OCI-LY1 (cell line): Measurements from ENCODE around the gene METTL21C.

Experiments used
- H2AFZ ChIP-seq: fragments of 200-600 bp; sonication (generic), shearing (Covaris generic); 2 replicates; pipeline ENCODE4 v1.6.0; 2014; ENCODE audit warnings: antibody characterized with exemption, mild to moderate bottlenecking, low read length
- H3F3A ChIP-seq: fragments of 200-600 bp; sonication (generic), shearing (Covaris generic); 2 replicates; pipeline ENCODE4 v1.6.0; 2014; ENCODE audit warnings: mild to moderate bottlenecking, antibody characterized with exemption, low read length, moderate library complexity; ENCODE audit not compliant: insufficient read depth
- H3K27ac ChIP-seq: fragments of 200-600 bp; sonication (generic); 2 replicates; pipeline ENCODE4 v1.5.1; 2014; ENCODE audit warnings: low read length, mixed run types, mild to moderate bottlenecking, low read depth; ENCODE audit not compliant: poor library complexity, severe bottlenecking
- H3K27me3 ChIP-seq: fragments of 200-600 bp; sonication (generic); 2 replicates; pipeline ENCODE4 v1.6.0; 2014; ENCODE audit warnings: antibody characterized with exemption, mild to moderate bottlenecking, low read length, moderate library complexity; ENCODE audit not compliant: insufficient read depth
- H3K36me3 ChIP-seq: fragments of 200-600 bp; sonication (generic); 2 replicates; pipeline ENCODE4 v1.6.1; 2014; ENCODE audit warnings: mild to moderate bottlenecking, antibody characterized with exemption, low read length, moderate library complexity, mixed read lengths; ENCODE audit not compliant: insufficient read depth
- H3K4me1 ChIP-seq: fragments of 200-600 bp; sonication (generic); 2 replicates; pipeline ENCODE4 v1.5.1; 2014; ENCODE audit warnings: mild to moderate bottlenecking, low read length, moderate library complexity; ENCODE audit not compliant: insufficient read depth, severe bottlenecking
- H3K4me2 ChIP-seq: fragments of 200-600 bp; sonication (generic), shearing (Covaris generic); 2 replicates; pipeline ENCODE4 v1.6.1; 2014; ENCODE audit warnings: low read length
- H3K4me3 ChIP-seq: fragments of 200-600 bp; sonication (generic); 2 replicates; pipeline ENCODE4 v1.5.1; 2014; ENCODE audit warnings: low read length, low read depth, mild to moderate bottlenecking, mixed read lengths; ENCODE audit not compliant: poor library complexity, severe bottlenecking
- H3K79me2 ChIP-seq: fragments of 200-600 bp; shearing (Covaris generic); 2 replicates; pipeline ENCODE4 v1.6.1; 2016; ENCODE audit warnings: mixed run types, low read length, mixed read lengths; ENCODE audit not compliant: insufficient read depth
- H3K9ac ChIP-seq: fragments of 200-600 bp; sonication (generic), shearing (Covaris generic); 2 replicates; pipeline ENCODE4 v1.6.1; 2014; ENCODE audit warnings: mild to moderate bottlenecking, low read length, mixed read lengths
- H3K9me2 ChIP-seq: fragments of 200-600 bp; sonication (generic), shearing (Covaris generic); 2 replicates; pipeline ENCODE4 v1.6.1; 2014; ENCODE audit warnings: low read depth, mild to moderate bottlenecking, low read length, mixed read lengths
- H3K9me3 ChIP-seq: fragments of 200-600 bp; shearing (Covaris generic); 2 replicates; pipeline ENCODE4 v1.6.1; 2014; ENCODE audit warnings: low read length, mixed read lengths
- H4K20me1 ChIP-seq: fragments of 200-600 bp; sonication (generic), shearing (Covaris generic); 2 replicates; pipeline ENCODE4 v1.6.0; 2016; ENCODE audit warnings: mild to moderate bottlenecking, low read length; ENCODE audit not compliant: insufficient read depth
- CTCF ChIP-seq: fragments of 200-600 bp; sonication (generic), shearing (Covaris generic); IDR thresholded peaks from 2 replicates; pipeline ENCODE4 v1.5.1; 2017; ENCODE audit warnings: mild to moderate bottlenecking, antibody characterized with exemption, low read length, moderate library complexity, mixed read lengths
- EZH2 ChIP-seq: fragments of 200-600 bp; sonication (generic), shearing (Covaris generic); IDR thresholded peaks from 2 replicates; pipeline ENCODE4 v1.8.0; 2017; ENCODE audit warnings: borderline replicate concordance, mixed run types, mild to moderate bottlenecking, antibody characterized with exemption, low read length, moderate library complexity, mixed read lengths

The METTL21C gene

GRCh38 chr13:102697929-102698648 lies 3.2 kb upstream of the METTL21C start:
- no peak overlapping the region for H3K4me2 ChIP-seq
- no peaks in the 10 kb centered on the region for H3K79me2 ChIP-seq
- no peaks in the 10 kb centered on the region for H4K20me1 ChIP-seq
- H3K4me1 ChIP-seq: no peaks in the 10 kb centered on the region
- no peaks in the 10 kb centered on the region; the same call in 1 of the 2 replicates for H3K27me3 ChIP-seq
- no peaks in the 10 kb centered on the region for H3K9me2 ChIP-seq
- no peak overlapping the region for H3K4me3 ChIP-seq
- H3K9me3 ChIP-seq: no peaks in the 10 kb centered on the region
- no peak for TF ChIP-seq CTCF
- H3K9ac ChIP-seq: no peak overlapping the region
- H2AFZ ChIP-seq: no peak overlapping the region
- no peaks in the 10 kb centered on the region for H3K36me3 ChIP-seq
- no peak overlapping the region for H3K27ac ChIP-seq
- no peaks in the 10 kb centered on the region for H3F3A ChIP-seq

GRCh38 chr13:102697264-102697663 lies 2.4 kb upstream of the METTL21C start:
- no peaks in the 10 kb centered on the region for H3K9me3 ChIP-seq
- H3K4me2 ChIP-seq: no peak overlapping the region
- TF ChIP-seq EZH2 (no peak), CTCF (no peak)
- H3K79me2 ChIP-seq: no peaks in the 10 kb centered on the region
- no peak overlapping the region for H3K27ac ChIP-seq
- no peaks in the 10 kb centered on the region; the same call in 1 of the 2 replicates for H3K27me3 ChIP-seq
- H3F3A ChIP-seq: no peaks in the 10 kb centered on the region
- no peak overlapping the region for H3K4me3 ChIP-seq
- H3K9me2 ChIP-seq: no peaks in the 10 kb centered on the region
- no peak overlapping the region for H3K9ac ChIP-seq
- no peaks in the 10 kb centered on the region for H3K36me3 ChIP-seq
- H3K4me1 ChIP-seq: no peaks in the 10 kb centered on the region
- no peak overlapping the region for H2AFZ ChIP-seq
- no peaks in the 10 kb centered on the region for H4K20me1 ChIP-seq

GRCh38 chr13:102696465-102696864 lies 1.6 kb upstream of the METTL21C start:
- no peak overlapping the region for H2AFZ ChIP-seq
- no peak overlapping the region for H3K27ac ChIP-seq
- peaks cover 5% of the 10 kb centered on the region; the same call in 1 of the 2 replicates for H3K27me3 ChIP-seq
- H3K9me2 ChIP-seq: no peaks in the 10 kb centered on the region
- H3K9me3 ChIP-seq: no peaks in the 10 kb centered on the region
- H3K9ac ChIP-seq: no peak overlapping the region
- H3K36me3 ChIP-seq: no peaks in the 10 kb centered on the region
- no peaks in the 10 kb centered on the region for H4K20me1 ChIP-seq
- H3K79me2 ChIP-seq: no peaks in the 10 kb centered on the region
- H3F3A ChIP-seq: no peaks in the 10 kb centered on the region
- no peak for TF ChIP-seq CTCF
- no peak overlapping the region for H3K4me2 ChIP-seq
- H3K4me3 ChIP-seq: no peak overlapping the region
- no peaks in the 10 kb centered on the region for H3K4me1 ChIP-seq
